GM12864 (cell line): ENCODE data around the gene TTC27.

ENCODE experiments used
- DNase-seq: peaks from one replicate; pipeline ENCODE4 v3.0.0-alpha.2; 2011; ENCODE audit warnings: low read depth
- H3K4me3 ChIP-seq: 2 replicates; pipeline ENCODE4 v1.5.1; 2011; ENCODE audit warnings: mild to moderate bottlenecking, low read depth, low read length, control low read depth
- CTCF ChIP-seq: IDR thresholded peaks from 2 replicates; pipeline ENCODE4 v1.5.1; 2011; ENCODE audit warnings: low read depth, mild to moderate bottlenecking, moderate library complexity, low read length, control low read depth, inconsistent platforms; ENCODE audit errors: missing control alignments

TTC27 gene

GRCh38 chr2:32810909-32811495, 183.2 kb downstream of the TTC27 start:
- TF ChIP-seq CTCF, result no peak
- H3K4me3 ChIP-seq, result no peak overlapping the region

GRCh38 chr2:32811696-32812095, 183.8 kb downstream of the TTC27 start:
- H3K4me3 ChIP-seq, result no peak overlapping the region
- DNase-seq, result no peak
- TF ChIP-seq CTCF, result no peak

More at GRCh38 chr2:32810909-32811495, 183.2 kb downstream of the TTC27 start:
- DNase-seq, result no peak

- no peak overlapping the region for H3K4me3 ChIP-seq
- TF ChIP-seq CTCF, result no peak
- DNase-seq, result no peak
Observed at GRCh38 chr2:32812316-32812715, 184.5 kb downstream of the TTC27 start.

GRCh38 chr2:32820088-32820487, 192.2 kb downstream of the TTC27 start:
- no peak overlapping the region for H3K4me3 ChIP-seq
- no peak for DNase-seq
- no peak for TF ChIP-seq CTCF

- TF ChIP-seq CTCF, result no peak
- no peak overlapping the region for H3K4me3 ChIP-seq
- DNase-seq, result no peak
Observed at GRCh38 chr2:32820701-32821100, 192.9 kb downstream of the TTC27 start.

- TF ChIP-seq CTCF, result no peak
- no peak for DNase-seq
- no peak overlapping the region for H3K4me3 ChIP-seq
Observed at GRCh38 chr2:32824070-32824809, 196.4 kb downstream of the TTC27 start.

GRCh38 chr2:32825291-32825712, 197.5 kb downstream of the TTC27 start:
- no peak for DNase-seq
- no peak for TF ChIP-seq CTCF
- no peak overlapping the region for H3K4me3 ChIP-seq
